Measurements from ENCODE around the gene CCNJL. TPM values are rescaled to one million over a fixed set of nuclear protein-coding genes. Genes with fewer than 3 reads are reported as not detected.
"Not testable (repeated sequence)": the region's sequence is repeated elsewhere in the genome, so short reads cannot be mapped to it uniquely, and the experiment has no call there.

The CCNJL gene
- total RNA-seq, 1 experiment from 2014 or later: 17.4 TPM

GRCh38 chr5:160252916-160253315 is 59.4 kb downstream of the CCNJL start:
- CTCF ChIA-PET: no interaction called here
- TF ChIP-seq CTCF (IDR thresholded peaks at IDR 0.05; ENCODE audit: unreplicated experiment): no peak
- no peaks in the 10 kb centered on the region for H3K4me1 Mint-ChIP-seq (ENCODE audit: low read depth, unreplicated experiment)
- intact Hi-C loops (cut with micrococcal nuclease; ENCODE audit: unreplicated experiment): no loop called here
- BruUV-seq (replicated peaks): no TSS peak
- H3K27ac Mint-ChIP-seq (ENCODE audit: unreplicated experiment): no peak overlapping the region
- H3K36me3 Mint-ChIP-seq (ENCODE audit: insufficient read depth, unreplicated experiment): peaks cover 22% of the 10 kb centered on the region
- no peak overlapping the region for H3K4me3 Mint-ChIP-seq (ENCODE audit: low read depth, unreplicated experiment)
- no peaks in the 10 kb centered on the region for H3K27me3 Mint-ChIP-seq (ENCODE audit: unreplicated experiment)
- no peak for DNase-seq
- H3K9me3 Mint-ChIP-seq (ENCODE audit: low read depth, unreplicated experiment): no peaks in the 10 kb centered on the region

GRCh38 chr5:160251406-160252155 is 60.8 kb downstream of the CCNJL start:
- TF ChIP-seq CTCF (IDR thresholded peaks at IDR 0.05; ENCODE audit: unreplicated experiment): no peak
- intact Hi-C loops (cut with micrococcal nuclease; ENCODE audit: unreplicated experiment): no loop called here
- no peak overlapping the region for H3K4me3 Mint-ChIP-seq (ENCODE audit: low read depth, unreplicated experiment)
- no peaks in the 10 kb centered on the region for H3K9me3 Mint-ChIP-seq (ENCODE audit: low read depth, unreplicated experiment)
- CTCF ChIA-PET: no interaction called here
- DNase-seq: no peak
- no peaks in the 10 kb centered on the region for H3K27me3 Mint-ChIP-seq (ENCODE audit: unreplicated experiment)
- H3K36me3 Mint-ChIP-seq (ENCODE audit: insufficient read depth, unreplicated experiment): peaks cover 27% of the 10 kb centered on the region
- H3K4me1 Mint-ChIP-seq (ENCODE audit: low read depth, unreplicated experiment): no peaks in the 10 kb centered on the region
- BruUV-seq (replicated peaks): no TSS peak
- H3K27ac Mint-ChIP-seq (ENCODE audit: unreplicated experiment): no peak overlapping the region

DNA sequence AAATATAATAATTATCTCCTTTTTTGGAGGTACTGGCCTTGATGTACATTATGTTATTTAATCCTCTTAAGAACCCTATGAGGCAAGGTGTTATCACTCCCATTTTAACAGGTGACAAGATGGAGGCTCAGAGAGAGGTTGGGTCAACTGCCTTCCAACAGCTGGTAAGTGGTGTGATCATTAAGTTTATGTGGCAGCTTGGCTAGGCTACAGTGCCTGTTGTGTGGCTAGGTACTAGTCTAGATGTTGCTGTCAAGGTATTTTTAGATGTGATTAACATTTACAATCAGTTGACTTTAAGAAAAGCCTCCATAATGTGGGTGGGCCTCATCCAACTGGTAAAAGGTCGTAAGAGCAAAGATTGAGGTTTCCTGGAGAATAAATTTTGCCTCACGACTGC is 61.5 kb downstream of the CCNJL start:
- no peak for TF ChIP-seq CTCF (IDR thresholded peaks at IDR 0.05; ENCODE audit: unreplicated experiment)
- H3K4me3 Mint-ChIP-seq (ENCODE audit: low read depth, unreplicated experiment): no peak overlapping the region
- no peaks in the 10 kb centered on the region for H3K4me1 Mint-ChIP-seq (ENCODE audit: low read depth, unreplicated experiment)
- no TSS peak for BruUV-seq (replicated peaks)
- H3K9me3 Mint-ChIP-seq (ENCODE audit: low read depth, unreplicated experiment): no peaks in the 10 kb centered on the region
- H3K27me3 Mint-ChIP-seq (ENCODE audit: unreplicated experiment): no peaks in the 10 kb centered on the region
- CTCF ChIA-PET: interaction anchor here (1.2 kb wide), 1 partner anchor 9 kb away, joined by 3 read pairs; no protein-coding TSS in a partner anchor
- no peak for DNase-seq
- no peak overlapping the region for H3K27ac Mint-ChIP-seq (ENCODE audit: unreplicated experiment)
- intact Hi-C loops (cut with micrococcal nuclease; ENCODE audit: unreplicated experiment): no loop called here
- H3K36me3 Mint-ChIP-seq (ENCODE audit: insufficient read depth, unreplicated experiment): peaks cover 27% of the 10 kb centered on the region

DNA sequence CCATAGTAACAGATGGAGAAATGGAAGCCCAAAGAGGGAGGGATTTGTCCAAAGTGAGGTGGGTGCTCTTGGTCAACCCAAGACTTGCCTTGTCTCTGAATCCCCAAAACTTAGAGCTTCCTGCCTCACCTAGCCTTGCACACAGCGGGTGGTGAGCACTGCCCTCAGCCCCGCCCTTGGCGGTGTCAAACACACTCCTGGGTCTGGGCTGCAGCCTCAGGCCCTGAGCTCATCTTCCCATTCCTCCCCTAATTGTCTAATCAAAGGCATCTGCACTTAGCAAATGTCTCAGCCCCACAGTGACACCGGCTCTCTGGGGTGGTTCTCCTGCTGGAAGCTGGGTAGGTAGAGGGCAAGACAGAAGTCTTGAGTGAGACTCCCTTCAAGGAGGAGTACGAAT is 62.1 kb downstream of the CCNJL start:
- intact Hi-C loops (cut with micrococcal nuclease; ENCODE audit: unreplicated experiment): no loop called here
- CTCF ChIA-PET: interaction anchor here (1.2 kb wide), 1 partner anchor 10 kb away, joined by 3 read pairs; no protein-coding TSS in a partner anchor
- no peak for DNase-seq
- Mint-ChIP-seq H3K9me3 (ENCODE audit: low read depth, unreplicated experiment) (no peaks in the 10 kb centered on the region), H3K4me1 (ENCODE audit: low read depth, unreplicated experiment) (no peaks in the 10 kb centered on the region), H3K27ac (ENCODE audit: unreplicated experiment) (no peak overlapping the region), H3K27me3 (ENCODE audit: unreplicated experiment) (no peaks in the 10 kb centered on the region), H3K36me3 (ENCODE audit: insufficient read depth, unreplicated experiment) (peaks cover 27% of the 10 kb centered on the region), H3K4me3 (ENCODE audit: low read depth, unreplicated experiment) (no peak overlapping the region)
- no peak for TF ChIP-seq CTCF (IDR thresholded peaks at IDR 0.05; ENCODE audit: unreplicated experiment)
- no TSS peak for BruUV-seq (replicated peaks)

- H3K9me3 Mint-ChIP-seq (ENCODE audit: low read depth, unreplicated experiment); DNase-seq; H3K27ac Mint-ChIP-seq (ENCODE audit: unreplicated experiment); H3K27me3 Mint-ChIP-seq (ENCODE audit: unreplicated experiment); intact Hi-C loops (cut with micrococcal nuclease; ENCODE audit: unreplicated experiment); H3K4me3 Mint-ChIP-seq (ENCODE audit: low read depth, unreplicated experiment); BruUV-seq (replicated peaks); H3K4me1 Mint-ChIP-seq (ENCODE audit: low read depth, unreplicated experiment): not testable (repeated sequence)
- CTCF ChIA-PET: interaction anchor here (0.6 kb wide), 1 partner anchor 117 kb away, joined by 3 read pairs; no protein-coding TSS in a partner anchor
- peaks cover 27% of the 10 kb centered on the region for H3K36me3 Mint-ChIP-seq (ENCODE audit: insufficient read depth, unreplicated experiment)
Measured at GRCh38 chr5:160249570-160249969, 62.8 kb downstream of the CCNJL start.

All from Calu3 (cell line).